ENCODE results near the gene C1orf87.

Gene C1orf87

DNA sequence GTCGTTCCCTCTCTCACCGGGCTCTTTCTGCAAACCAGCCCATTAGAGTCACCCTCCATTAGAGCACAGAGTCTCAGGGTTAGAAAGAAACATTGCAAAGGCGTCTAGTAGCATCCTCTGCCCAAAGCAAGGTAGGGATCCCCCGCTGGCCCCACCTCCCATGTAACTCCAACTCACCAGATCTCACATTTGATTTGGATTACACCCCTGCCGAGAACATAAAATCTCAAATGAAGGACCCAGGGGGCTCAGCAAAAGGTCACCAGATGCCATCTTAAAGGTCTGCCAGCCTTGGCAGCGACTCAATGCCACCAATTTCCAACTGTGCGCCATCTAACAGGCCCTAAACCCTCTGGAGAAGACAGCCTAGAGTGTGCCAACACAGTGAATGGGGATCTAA lies 14.1 kb downstream of the C1orf87 start:
- DNase-seq (ENCODE audit: low spot score): no peak

DNA sequence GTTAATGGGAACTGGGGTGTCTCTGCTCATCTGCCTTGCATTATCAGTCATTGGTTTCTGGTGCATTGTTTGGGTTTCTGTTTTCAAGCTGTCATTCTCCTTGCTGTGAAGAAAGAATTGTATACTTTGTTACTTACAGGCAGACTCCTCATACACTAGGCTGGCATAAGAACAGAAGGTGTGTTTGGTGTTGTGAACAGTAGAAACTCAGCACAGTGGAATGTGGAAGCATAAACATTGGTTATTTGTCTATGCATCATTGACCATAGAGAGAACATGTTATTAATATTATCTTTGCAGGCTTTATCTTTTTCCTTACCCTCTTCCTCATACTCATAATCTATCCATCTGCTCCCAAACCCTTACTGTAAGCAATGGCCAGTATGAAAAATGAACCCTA lies 18.2 kb downstream of the C1orf87 start:
- DNase-seq (ENCODE audit: low spot score): no peak

- DNase-seq (ENCODE audit: low spot score): no peak
These were observed 19.2 kb downstream of the C1orf87 start for GRCh38 chr1:60054374-60054773.

DNA sequence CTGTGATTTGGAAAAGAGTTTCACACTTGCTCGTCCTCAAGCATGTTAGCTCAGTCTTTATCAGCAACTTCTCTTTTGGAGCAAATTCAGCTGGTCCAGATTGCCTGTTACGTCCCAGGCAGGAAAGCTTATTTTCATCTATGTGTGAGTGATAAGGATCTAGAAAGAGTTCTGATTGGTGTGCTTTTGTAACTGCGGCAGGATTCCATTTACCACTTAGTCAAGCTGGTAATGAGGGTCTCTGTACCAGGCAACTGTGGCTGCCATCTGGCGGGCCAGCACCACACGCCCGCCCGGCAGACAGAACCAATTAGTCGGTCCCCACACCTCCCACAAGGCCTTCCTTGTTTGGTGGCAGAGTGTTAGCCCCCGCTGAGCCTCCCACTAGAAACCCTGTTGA lies 21.0 kb downstream of the C1orf87 start:
- DNase-seq (ENCODE audit: low spot score): no peak

DNA sequence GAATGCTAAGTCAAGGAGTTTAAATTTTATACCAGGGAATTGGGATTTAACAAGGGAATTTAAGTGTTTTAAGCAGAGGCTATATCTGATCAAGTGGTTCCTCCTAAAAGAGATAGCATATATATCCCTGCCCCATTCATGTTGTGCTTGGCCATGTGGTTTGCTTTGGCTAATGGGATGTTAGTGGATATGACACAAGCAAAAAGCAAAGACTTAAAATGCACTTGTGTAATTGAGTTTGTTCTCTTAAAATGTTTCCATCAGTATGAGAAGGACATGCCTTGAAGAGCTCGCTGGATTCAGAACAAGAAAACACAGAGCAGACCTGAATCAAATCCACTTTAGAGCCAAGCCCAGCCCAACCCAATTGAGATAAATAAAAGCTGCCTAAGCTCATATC lies 22.4 kb downstream of the C1orf87 start:
- no peak for DNase-seq (ENCODE audit: low spot score)

GRCh38 chr1:60049188-60049587 lies 24.4 kb downstream of the C1orf87 start:
- no peak for DNase-seq (ENCODE audit: low spot score)

- DNase-seq (ENCODE audit: low spot score): no peak
These were observed 28.7 kb downstream of the C1orf87 start for GRCh38 chr1:60044881-60045280.

GRCh38 chr1:60041783-60042182 lies 31.8 kb downstream of the C1orf87 start:
- DNase-seq (ENCODE audit: low spot score): no peak

- no peak for DNase-seq (ENCODE audit: low spot score)
These were observed 35.9 kb downstream of the C1orf87 start for GRCh38 chr1:60037669-60038068.

DNA sequence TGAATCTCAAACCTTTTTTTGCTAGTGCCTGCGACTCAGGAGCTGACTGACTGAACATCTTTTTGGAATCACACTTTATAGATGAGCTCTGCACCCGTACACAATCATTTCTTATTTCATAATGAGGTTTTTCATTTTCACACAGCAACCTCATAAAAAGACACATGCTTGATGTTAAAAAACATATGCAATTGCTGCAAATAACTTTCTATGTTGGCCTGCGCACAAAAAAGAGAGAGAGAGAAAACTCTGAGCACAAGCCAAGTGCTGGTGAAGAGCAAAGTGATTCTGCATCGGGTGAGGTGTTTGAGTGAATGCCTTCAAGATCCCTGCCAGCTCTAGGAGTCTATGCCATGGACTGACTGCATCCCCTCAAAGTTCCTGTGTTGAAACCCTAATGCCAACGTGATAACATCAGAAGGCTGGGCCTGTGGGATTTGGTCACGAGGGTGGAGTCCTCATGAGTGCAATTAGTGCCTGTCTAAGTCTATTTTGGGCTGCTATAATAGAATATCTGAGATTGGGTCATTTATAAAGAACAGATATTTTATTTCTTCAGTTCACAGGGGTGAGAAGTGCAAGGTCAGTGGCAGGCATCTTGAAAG lies 36.6 kb downstream of the C1orf87 start:
- DNase-seq (ENCODE audit: low spot score): no peak

GRCh38 chr1:60035921-60036320 lies 37.6 kb downstream of the C1orf87 start:
- DNase-seq (ENCODE audit: low spot score): no peak

DNA sequence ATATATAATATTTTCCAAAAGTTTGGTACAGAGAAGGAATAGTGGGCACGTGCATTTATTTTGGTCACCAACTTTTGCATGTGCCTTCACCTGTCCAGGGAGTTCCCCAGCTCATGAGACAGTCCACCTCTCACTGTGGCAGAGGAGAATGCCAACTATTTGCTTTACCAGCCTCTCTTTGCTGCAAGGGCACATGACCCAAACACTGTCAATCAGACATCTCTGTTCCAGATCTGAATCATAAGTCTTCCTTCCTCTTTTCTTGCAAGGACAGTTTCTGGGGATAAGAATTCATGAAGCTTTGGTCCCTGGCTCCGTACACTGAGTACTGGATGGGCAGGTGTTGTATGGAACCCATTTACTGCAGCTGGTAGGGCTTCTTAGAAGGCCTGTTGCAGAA lies 38.6 kb downstream of the C1orf87 start:
- DNase-seq (ENCODE audit: low spot score): no peak

DNA sequence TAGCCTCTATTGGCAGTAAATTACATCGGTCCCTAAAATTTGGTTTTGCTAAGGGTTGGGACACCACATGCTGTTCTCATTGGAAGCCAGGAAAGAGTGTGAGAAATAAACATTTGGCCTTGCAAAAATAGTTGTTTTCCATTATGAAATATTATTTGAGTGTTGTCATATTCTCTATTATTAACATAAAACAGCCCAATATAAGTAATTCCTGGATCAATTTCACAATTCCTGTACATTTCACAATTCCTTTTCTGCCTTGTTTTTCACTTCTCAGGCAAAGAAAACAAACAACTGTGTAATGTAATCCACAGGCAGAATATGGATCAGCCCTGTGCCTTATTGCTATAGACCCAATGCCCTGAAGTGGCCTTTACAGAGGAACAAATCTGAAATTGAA lies 40.5 kb downstream of the C1orf87 start:
- DNase-seq (ENCODE audit: low spot score): no peak

DNA sequence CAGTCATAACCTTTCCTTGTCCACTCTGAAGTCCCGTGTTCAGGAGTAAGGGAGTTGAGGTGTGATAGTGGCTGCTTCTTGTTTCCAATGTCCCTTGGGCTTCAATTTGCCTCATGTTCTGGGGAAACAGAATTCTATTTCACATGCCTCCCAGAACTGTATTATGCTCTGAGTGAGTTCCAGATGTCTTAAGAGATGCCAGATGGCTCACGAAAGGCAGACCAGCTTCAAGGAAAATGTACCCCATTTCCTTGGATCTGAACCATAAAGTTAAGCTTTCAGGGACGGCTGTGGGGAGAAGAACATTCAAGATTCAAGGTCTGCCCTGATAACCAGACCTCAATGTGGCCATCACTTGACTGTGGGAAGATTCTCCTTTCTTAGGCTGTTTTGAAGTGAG lies 42.4 kb downstream of the C1orf87 start:
- DNase-seq (ENCODE audit: low spot score): no peak

GRCh38 chr1:60025552-60025951 lies 48.0 kb downstream of the C1orf87 start:
- DNase-seq (ENCODE audit: low spot score): no peak

GRCh38 chr1:60017508-60018205 lies 55.9 kb downstream of the C1orf87 start:
- DNase-seq (ENCODE audit: low spot score): no peak

- DNase-seq (ENCODE audit: low spot score): no peak
These were observed 62.9 kb downstream of the C1orf87 start for GRCh38 chr1:60010690-60011089.

- DNase-seq (ENCODE audit: low spot score): no peak
These were observed 65.1 kb downstream of the C1orf87 start for GRCh38 chr1:60008500-60008899.

DNA sequence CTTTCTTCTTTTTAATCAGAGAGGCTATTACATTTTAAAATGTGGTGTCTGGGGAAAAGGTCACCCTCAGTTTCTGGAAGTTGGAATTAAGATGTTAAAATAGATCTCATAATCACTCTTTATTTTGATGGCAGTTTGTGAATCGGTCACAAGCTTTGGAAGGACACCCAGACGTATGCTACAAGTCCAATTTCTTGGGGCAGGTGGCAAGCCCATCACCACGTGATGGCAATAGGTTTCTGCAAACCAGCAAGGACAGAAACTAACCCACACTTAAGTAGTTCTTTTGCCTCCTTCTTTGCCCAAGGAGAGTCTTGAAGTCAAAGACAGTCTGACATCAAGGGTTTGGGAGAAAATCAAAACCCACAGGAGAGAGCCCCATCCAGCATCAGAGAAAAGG lies 72.9 kb downstream of the C1orf87 start:
- no peak for DNase-seq (ENCODE audit: low spot score)

- no peak for DNase-seq (ENCODE audit: low spot score)
These were observed 73.8 kb downstream of the C1orf87 start for GRCh38 chr1:59999746-60000145.

DNA sequence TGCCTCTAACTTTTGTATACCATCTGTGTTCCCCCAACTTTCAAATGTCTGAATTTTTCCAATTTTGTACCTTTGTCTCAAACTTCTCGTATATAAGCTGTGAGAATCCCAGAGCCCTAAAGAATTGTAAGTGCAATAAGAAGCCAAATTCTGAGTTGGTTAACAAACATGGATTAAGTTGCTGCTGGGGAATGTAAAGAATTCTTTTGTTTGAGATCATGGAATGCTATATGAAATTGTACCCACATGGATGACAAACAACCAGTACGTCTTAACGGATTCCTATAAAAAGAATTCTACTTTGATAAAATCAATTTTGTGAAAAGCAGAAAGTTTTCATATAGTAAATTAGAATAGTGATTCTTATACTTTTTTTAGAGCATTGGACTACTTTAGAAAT lies 74.6 kb downstream of the C1orf87 start:
- no peak for DNase-seq (ENCODE audit: low spot score)

DNA sequence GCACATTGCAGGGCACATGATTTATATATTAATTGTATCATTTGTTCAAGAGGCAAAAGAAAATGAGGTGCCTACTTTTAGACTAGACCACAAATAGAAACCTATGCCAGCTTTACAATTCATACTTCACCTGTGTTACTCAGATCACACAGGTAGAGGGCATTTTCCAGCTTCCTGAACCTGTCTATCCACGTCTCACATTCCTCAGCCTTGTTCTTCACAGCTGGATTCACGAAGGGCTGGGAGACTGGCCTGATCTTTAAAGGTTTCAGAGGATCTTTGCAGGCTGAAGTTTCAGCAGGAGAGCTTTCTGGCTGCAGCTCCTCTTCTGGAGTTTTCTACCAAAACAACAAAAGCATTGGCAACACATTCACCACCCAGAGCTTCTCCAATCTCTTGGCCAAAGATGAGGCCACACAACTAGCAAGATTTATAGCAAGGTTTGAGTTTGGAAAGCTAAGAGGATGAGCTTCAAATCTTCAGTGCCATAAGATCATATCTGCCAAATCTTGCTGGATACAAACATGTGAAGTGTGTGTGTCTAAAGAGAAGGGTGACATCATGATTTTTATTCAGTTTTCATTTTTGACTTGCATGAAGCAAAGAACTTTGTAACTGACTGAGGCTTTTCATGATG lies 76.0 kb downstream of the C1orf87 start:
- no peak for DNase-seq (ENCODE audit: low spot score)

GRCh38 chr1:59994302-59995198 lies 79.0 kb downstream of the C1orf87 start:
- no peak for DNase-seq (ENCODE audit: low spot score)
